ENCODE measurements around the gene KRTAP4-11.
"Not testable (repeated sequence)": the region's sequence is repeated elsewhere in the genome, so short reads cannot be mapped to it uniquely, and the experiment has no call there.

DNA sequence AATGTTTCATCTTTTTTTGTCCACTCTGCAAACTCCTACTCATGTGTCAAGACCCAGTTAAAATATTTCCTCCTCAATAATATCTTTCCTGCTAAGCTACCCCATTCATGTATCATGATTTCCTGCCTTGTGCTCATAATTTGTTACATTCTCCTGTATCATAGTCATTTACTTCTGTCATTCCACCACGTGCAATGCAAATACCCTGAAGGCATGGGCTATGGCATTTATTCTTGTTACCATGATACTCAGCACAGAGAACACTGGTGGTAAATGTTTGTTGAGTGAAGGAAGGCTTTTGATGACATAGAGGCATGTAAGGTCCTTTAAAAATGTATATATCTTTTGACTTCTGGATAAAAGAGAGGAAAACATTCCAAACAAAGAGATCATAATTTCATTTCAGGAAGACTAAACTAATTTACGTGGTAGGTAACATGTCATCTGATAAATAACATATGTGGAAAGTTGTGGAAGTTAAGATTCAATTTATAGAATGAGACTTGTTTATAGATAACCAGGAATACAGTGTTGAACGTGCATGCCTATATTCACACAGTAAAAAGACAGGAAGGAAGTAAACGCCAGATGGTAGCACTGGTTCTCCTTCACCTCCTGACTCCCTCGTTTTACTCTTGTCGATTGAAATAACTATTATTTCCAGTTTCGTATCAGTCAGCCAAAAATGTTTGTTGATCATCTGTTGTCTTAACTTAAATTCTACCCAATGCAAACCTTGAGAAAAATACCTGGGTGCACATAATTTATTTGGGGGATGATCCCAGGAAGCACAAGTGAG lies 18.3 kb downstream of the KRTAP4-11 start:
- not testable (repeated sequence) for TF ChIP-seq CTCF (IDR thresholded peaks at IDR 0.05; ENCODE audit: low read depth, low read length, poor library complexity, severe bottlenecking); EZH2phosphoT487 (IDR thresholded peaks at IDR 0.05; ENCODE audit: borderline replicate concordance, low read length)

All from DOHH2 (cell line).